K562 (cell line): ENCODE data around the gene SCFD2. TPM values are rescaled to one million over a fixed set of nuclear protein-coding genes. Genes with fewer than 3 reads are reported as not detected.

Source experiments
- ATAC-seq: fragments of 200-7000 bp; cut with Tn5 transposase; 3 replicates; pipeline ENCODE4 v1.9.1; 2020; ENCODE audit warnings: moderate library complexity
- BruUV-seq: library from RNA; stranded (reverse); fragments of 400-500 nt; replicated peaks from 2 replicates; lab custom pipeline; 2021; lab: Mats Ljungman, UMichigan
- CTCF ChIA-PET: fragments of 300-600 bp; formaldehyde crosslinking; extraction: SDS; loops from one replicate; lab custom pipeline; 2021; ENCODE audit warnings: low intra/inter-chr PET ratio; lab: Yijun Ruan, JAX
- POLR2A ChIA-PET: fragments of 300-600, 350-650 bp; sonication (Branson Sonifier 250); formaldehyde crosslinking; extraction: SDS; loops from one replicate; lab custom pipeline; 2021; ENCODE audit warnings: antibody characterized with exemption, inconsistent platforms; lab: Yijun Ruan, JAX
- DNase-seq, 4 experiments: peaks; one replicate each; pipeline versions ENCODE4 v3.0.0 to v3.0.0-alpha.2; 2011 to 2018; ENCODE audit warnings: low spot score in 3 of 4, mixed read lengths in 3 of 4; ENCODE audit errors: extremely low read depth in 1 of 4
- FAIRE-seq: peaks from 2 replicates; lab custom pipeline; 2011; peaks lifted over from hg19 to GRCh38; lab: Jason Lieb, UNC
- H2AFZ ChIP-seq: 2 replicates; pipeline ENCODE4 v1.6.0; 2011; ENCODE audit warnings: low read depth, low read length, control low read depth, inconsistent platforms
- H3K27ac ChIP-seq: fragments of 200-600 bp; 3 replicates; pipeline ENCODE4 v1.8.0; 2011; ENCODE audit warnings: low read depth, mild to moderate bottlenecking, control low read depth, inconsistent platforms, low read length, moderate library complexity, mixed read lengths; ENCODE audit errors: extremely low read depth
- H3K27me3 ChIP-seq, 2 experiments: fragments of 300-600 bp in 1 of 2; 2 replicates in 1 of 2; 3 replicates in 1 of 2; pipeline versions ENCODE4 v1.6.0 to v1.8.0; 2011; ENCODE audit warnings: inconsistent platforms in 2 of 2, low read length in 2 of 2, mild to moderate bottlenecking in 1 of 2, mixed read lengths in 1 of 2, moderate library complexity in 1 of 2; ENCODE audit not compliant: control insufficient read depth in 2 of 2, insufficient read depth in 2 of 2
- H3K36me3 ChIP-seq: fragments of 300-600 bp; 3 replicates; pipeline ENCODE4 v1.8.0; 2011; ENCODE audit warnings: mild to moderate bottlenecking, low read length, inconsistent platforms; ENCODE audit not compliant: control insufficient read depth, insufficient read depth
- H3K4me1 ChIP-seq, 2 experiments: fragments of 200-600 bp in 1 of 2; replicated peaks in 1 of 2; 2 replicates in 1 of 2; 3 replicates in 1 of 2; pipeline versions ENCODE4 v1.5.1 to v1.8.0; 2011; ENCODE audit warnings: inconsistent platforms in 2 of 2, low read length in 2 of 2, mild to moderate bottlenecking in 1 of 2, mixed read lengths in 1 of 2, moderate library complexity in 1 of 2; ENCODE audit not compliant: control insufficient read depth in 2 of 2, insufficient read depth in 2 of 2
- H3K4me2 ChIP-seq: 2 replicates; pipeline ENCODE4 v1.6.1; 2011; ENCODE audit warnings: low read length, control low read depth, inconsistent platforms, mixed read lengths; ENCODE audit not compliant: insufficient read depth
- H3K4me3 ChIP-seq: fragments of 200-600 bp; sonication (generic), shearing (Covaris generic); 2 replicates; pipeline ENCODE4 v1.5.1; 2016; ENCODE audit warnings: control low read depth, inconsistent platforms
- H3K79me2 ChIP-seq: fragments of 200-600 bp; 3 replicates; pipeline ENCODE4 v1.8.0; 2011; ENCODE audit warnings: low read length, inconsistent platforms; ENCODE audit not compliant: control insufficient read depth, insufficient read depth
- H3K9ac ChIP-seq, 2 experiments: 2 replicates each; pipeline versions ENCODE4 v1.6.0 to v1.6.1; 2011; ENCODE audit warnings: low read depth in 2 of 2, low read length in 2 of 2, control low read depth in 1 of 2, inconsistent platforms in 1 of 2, mild to moderate bottlenecking in 1 of 2, mixed read lengths in 1 of 2; ENCODE audit not compliant: insufficient read depth in 1 of 2
- H3K9me1 ChIP-seq: one replicate; pipeline ENCODE4 v1.6.0; 2011; ENCODE audit warnings: inconsistent platforms, mild to moderate bottlenecking, low read length, moderate library complexity; ENCODE audit not compliant: control insufficient read depth, insufficient read depth
- H3K9me3 ChIP-seq: replicated peaks from 2 replicates; pipeline ENCODE4 v1.5.1; 2011; ENCODE audit warnings: low read depth, low read length, inconsistent platforms; ENCODE audit not compliant: control insufficient read depth, insufficient read depth
- H4K20me1 ChIP-seq: replicated peaks from 2 replicates; pipeline ENCODE4 v1.6.1; 2011; ENCODE audit warnings: low read length, inconsistent platforms, mixed read lengths; ENCODE audit not compliant: control insufficient read depth, insufficient read depth
- CREB1 ChIP-seq, 2 experiments: sonication (generic) in 1 of 2; formaldehyde crosslinking in 1 of 2; IDR thresholded peaks; 2 replicates each; pipeline versions ENCODE4 v1.6.1 to v1.8.0; 2012 to 2022; ENCODE audit warnings: inconsistent platforms in 1 of 2, mild to moderate bottlenecking in 1 of 2, missing genetic modification reagents in 1 of 2, moderate library complexity in 1 of 2
- CXXC5 ChIP-seq: fragments of 250-450 bp; sonication (Bioruptor Pico); IDR thresholded peaks from 2 replicates; pipeline ENCODE4 v1.8.0; 2022; ENCODE audit warnings: inconsistent platforms, mild to moderate bottlenecking, moderate library complexity
- FOXP4 ChIP-seq: sonication (generic); formaldehyde crosslinking; IDR thresholded peaks from 2 replicates; pipeline ENCODE4 v1.8.0; 2022; ENCODE audit warnings: mild to moderate bottlenecking, missing genetic modification reagents, borderline replicate concordance
- HNRNPL ChIP-seq: fragments of 200-400 bp; formaldehyde crosslinking; IDR thresholded peaks from 2 replicates; pipeline ENCODE4 v1.6.1; 2017; ENCODE audit warnings: low read depth, mild to moderate bottlenecking, low read length
- MCM2 ChIP-seq: fragments of 450-650 bp; IDR thresholded peaks from 2 replicates; pipeline ENCODE4 v1.6.1; 2017; ENCODE audit warnings: low read depth, mild to moderate bottlenecking
- NCOA4 ChIP-seq: fragments of 450-650 bp; IDR thresholded peaks from 2 replicates; pipeline ENCODE4 v1.6.1; 2018; ENCODE audit warnings: mild to moderate bottlenecking; ENCODE audit not compliant: partially characterized antibody
- ZNF384 ChIP-seq: IDR thresholded peaks from 2 replicates; pipeline ENCODE4 v1.6.1; 2012; ENCODE audit warnings: low read depth, low read length, improper control_type of control experiment
- ZNF445 ChIP-seq: fragments of 250-450 bp; sonication (Bioruptor Pico); IDR thresholded peaks from 2 replicates; pipeline ENCODE4 v1.4.0; 2020; ENCODE audit warnings: low read depth, mild to moderate bottlenecking, moderate library complexity
- whole genome bisulfite sequencing: fragments of 100-300 bp; shearing (Covaris generic); methylation state at CpG from one replicate; pipeline ENCODE4 v1.1.6; 2016; ENCODE audit warnings: low coverage, mixed read lengths; ENCODE audit not compliant: insufficient coverage; ENCODE audit errors: missing lambda C conversion rate; 5-methylcytosine and 5-hydroxymethylcytosine counted together
- in situ Hi-C: fragments of 300-500 bp; cut with MboI; formaldehyde crosslinking; loops from 4 replicates; pipeline ENCODE4 v1.15.0; 2018; ENCODE audit warnings: inconsistent platforms, mixed read lengths
- intact Hi-C: fragments of 100-400 bp; cut with micrococcal nuclease; formaldehyde crosslinking; loops from 2 replicates; pipeline ENCODE4 v1.14.2; 2022
- polyA plus RNA-seq, 8 experiments: library from polyadenylated mRNA; depleted of rRNA in 4 of 8; stranded (reverse) in 5 of 8; unstranded in 3 of 8; fragments of >200 nt; fragmentation: Nextera tagmentation in 2 of 8; fragmentation: Illumina TruSeq in 1 of 8; extraction: Ambion mirVana in 2 of 8; extraction: Trizol in 1 of 8; gene quantifications; 2 replicates each; pipeline versions ENCODE4 v1.2.1 to v1.2.3, GENCODE V29; 2011 to 2014; ENCODE audit warnings: inconsistent platforms in 1 of 8, missing spikeins in 1 of 8
- total RNA-seq, 7 experiments: library from RNA; depleted of rRNA in 6 of 7; stranded (reverse); fragments of >200 nt in 6 of 7; fragmentation: Illumina TruSeq in 2 of 7; extraction: Trizol in 2 of 7; gene quantifications; 2 replicates each; pipeline versions ENCODE4 v1.2.1 to v1.2.3, GENCODE V29; 2011 to 2021; ENCODE audit warnings: low replicate concordance in 1 of 7
- TF ChIP-seq, protein P1 (sequence below): fragments of 150-350 bp; conservative IDR thresholded peaks from 2 replicates; pipeline ENCODE4 v1.6.1; 2014; ENCODE audit warnings: low read length
- TF ChIP-seq, protein P2 (sequence below): sonication (generic); formaldehyde crosslinking; IDR thresholded peaks from 2 replicates; pipeline ENCODE4 v1.8.0; 2023; ENCODE audit warnings: mild to moderate bottlenecking, missing genetic modification reagents
- TF ChIP-seq, protein P3 (sequence below): fragments of 450-650 bp; IDR thresholded peaks from 2 replicates; pipeline ENCODE4 v1.6.1; 2014; ENCODE audit warnings: low read depth, mild to moderate bottlenecking, moderate library complexity, borderline replicate concordance
- TF ChIP-seq, protein P4 (sequence below): fragments of 200-800 bp; sonication (Bioruptor generic); IDR thresholded peaks from 2 replicates; pipeline ENCODE4 v1.6.1; 2017; ENCODE audit warnings: missing genetic modification characterization, missing compliant biosample characterization

Gene SCFD2
- total and polyA plus RNA-seq, 9 of the 15 experiments (the other 6 are each of a cell fraction or from before 2014, with no cell fraction given): 5.7 to 30.3 (median 22.8) TPM

- in situ Hi-C loops: no loop called here
- intact Hi-C loops: no loop called here
- H3K36me3 ChIP-seq: no peaks in the 10 kb centered on the region
- TF ChIP-seq CREB1 (IDR thresholded peaks at IDR 0.05) (no peak), CREB1 (CRISPR knock-in tag; IDR thresholded peaks at IDR 0.05) (no peak), MCM2 (no peak), FOXP4 (CRISPR knock-in tag) (no peak), CXXC5 (no peak), HNRNPL (no peak), ZNF384 (no peak), ZNF445 (no peak), NCOA4 (no peak)
- TF ChIP-seq, protein P1, sequence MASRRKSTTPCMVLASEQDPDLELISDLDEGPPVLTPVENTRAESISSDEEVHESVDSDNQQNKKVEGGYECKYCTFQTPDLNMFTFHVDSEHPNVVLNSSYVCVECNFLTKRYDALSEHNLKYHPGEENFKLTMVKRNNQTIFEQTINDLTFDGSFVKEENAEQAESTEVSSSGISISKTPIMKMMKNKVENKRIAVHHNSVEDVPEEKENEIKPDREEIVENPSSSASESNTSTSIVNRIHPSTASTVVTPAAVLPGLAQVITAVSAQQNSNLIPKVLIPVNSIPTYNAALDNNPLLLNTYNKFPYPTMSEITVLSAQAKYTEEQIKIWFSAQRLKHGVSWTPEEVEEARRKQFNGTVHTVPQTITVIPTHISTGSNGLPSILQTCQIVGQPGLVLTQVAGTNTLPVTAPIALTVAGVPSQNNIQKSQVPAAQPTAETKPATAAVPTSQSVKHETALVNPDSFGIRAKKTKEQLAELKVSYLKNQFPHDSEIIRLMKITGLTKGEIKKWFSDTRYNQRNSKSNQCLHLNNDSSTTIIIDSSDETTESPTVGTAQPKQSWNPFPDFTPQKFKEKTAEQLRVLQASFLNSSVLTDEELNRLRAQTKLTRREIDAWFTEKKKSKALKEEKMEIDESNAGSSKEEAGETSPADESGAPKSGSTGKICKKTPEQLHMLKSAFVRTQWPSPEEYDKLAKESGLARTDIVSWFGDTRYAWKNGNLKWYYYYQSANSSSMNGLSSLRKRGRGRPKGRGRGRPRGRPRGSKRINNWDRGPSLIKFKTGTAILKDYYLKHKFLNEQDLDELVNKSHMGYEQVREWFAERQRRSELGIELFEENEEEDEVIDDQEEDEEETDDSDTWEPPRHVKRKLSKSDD: no peak
- TF ChIP-seq, protein P2, sequence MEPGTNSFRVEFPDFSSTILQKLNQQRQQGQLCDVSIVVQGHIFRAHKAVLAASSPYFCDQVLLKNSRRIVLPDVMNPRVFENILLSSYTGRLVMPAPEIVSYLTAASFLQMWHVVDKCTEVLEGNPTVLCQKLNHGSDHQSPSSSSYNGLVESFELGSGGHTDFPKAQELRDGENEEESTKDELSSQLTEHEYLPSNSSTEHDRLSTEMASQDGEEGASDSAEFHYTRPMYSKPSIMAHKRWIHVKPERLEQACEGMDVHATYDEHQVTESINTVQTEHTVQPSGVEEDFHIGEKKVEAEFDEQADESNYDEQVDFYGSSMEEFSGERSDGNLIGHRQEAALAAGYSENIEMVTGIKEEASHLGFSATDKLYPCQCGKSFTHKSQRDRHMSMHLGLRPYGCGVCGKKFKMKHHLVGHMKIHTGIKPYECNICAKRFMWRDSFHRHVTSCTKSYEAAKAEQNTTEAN (CRISPR knock-in tag): no peak
- TF ChIP-seq, protein P3, sequence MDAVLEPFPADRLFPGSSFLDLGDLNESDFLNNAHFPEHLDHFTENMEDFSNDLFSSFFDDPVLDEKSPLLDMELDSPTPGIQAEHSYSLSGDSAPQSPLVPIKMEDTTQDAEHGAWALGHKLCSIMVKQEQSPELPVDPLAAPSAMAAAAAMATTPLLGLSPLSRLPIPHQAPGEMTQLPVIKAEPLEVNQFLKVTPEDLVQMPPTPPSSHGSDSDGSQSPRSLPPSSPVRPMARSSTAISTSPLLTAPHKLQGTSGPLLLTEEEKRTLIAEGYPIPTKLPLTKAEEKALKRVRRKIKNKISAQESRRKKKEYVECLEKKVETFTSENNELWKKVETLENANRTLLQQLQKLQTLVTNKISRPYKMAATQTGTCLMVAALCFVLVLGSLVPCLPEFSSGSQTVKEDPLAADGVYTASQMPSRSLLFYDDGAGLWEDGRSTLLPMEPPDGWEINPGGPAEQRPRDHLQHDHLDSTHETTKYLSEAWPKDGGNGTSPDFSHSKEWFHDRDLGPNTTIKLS: no peak
- TF ChIP-seq, protein P4, sequence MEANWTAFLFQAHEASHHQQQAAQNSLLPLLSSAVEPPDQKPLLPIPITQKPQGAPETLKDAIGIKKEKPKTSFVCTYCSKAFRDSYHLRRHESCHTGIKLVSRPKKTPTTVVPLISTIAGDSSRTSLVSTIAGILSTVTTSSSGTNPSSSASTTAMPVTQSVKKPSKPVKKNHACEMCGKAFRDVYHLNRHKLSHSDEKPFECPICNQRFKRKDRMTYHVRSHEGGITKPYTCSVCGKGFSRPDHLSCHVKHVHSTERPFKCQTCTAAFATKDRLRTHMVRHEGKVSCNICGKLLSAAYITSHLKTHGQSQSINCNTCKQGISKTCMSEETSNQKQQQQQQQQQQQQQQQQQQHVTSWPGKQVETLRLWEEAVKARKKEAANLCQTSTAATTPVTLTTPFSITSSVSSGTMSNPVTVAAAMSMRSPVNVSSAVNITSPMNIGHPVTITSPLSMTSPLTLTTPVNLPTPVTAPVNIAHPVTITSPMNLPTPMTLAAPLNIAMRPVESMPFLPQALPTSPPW (CRISPR knock-in tag): no peak
Measured at GRCh38 chr4:53267026-53267425, 98.8 kb downstream of the SCFD2 start.

More at GRCh38 chr4:53267026-53267425, 98.8 kb downstream of the SCFD2 start:
- no peak overlapping the region for H3K9ac ChIP-seq
- H3K27me3 ChIP-seq: no peaks in the 10 kb centered on the region
- no peak overlapping the region for H3K4me2 ChIP-seq
- BruUV-seq: no TSS peak
- no peaks in the 10 kb centered on the region for H3K4me1 ChIP-seq
- no peak overlapping the region for H3K4me3 ChIP-seq
- H3K9me1 ChIP-seq: peaks cover 4% of the 10 kb centered on the region
- no peak overlapping the region for H3K27ac ChIP-seq
- CTCF ChIA-PET: no interaction called here
- H4K20me1 ChIP-seq: no peaks in the 10 kb centered on the region
- H3K9me3 ChIP-seq: 0 out of 2 replicates have a peak, but pooled peaks cover 1% of the 10 kb centered on the region
- ATAC-seq (no peak), DNase-seq (no peak), FAIRE-seq (no peak)
- 83% methylated on average over 4 of the region's 4 CpGs for WGBS
- POLR2A ChIA-PET: interaction anchor here (0.5 kb wide), 1 partner anchor 81 kb away, joined by 5 read pairs; no protein-coding TSS in a partner anchor
- H2AFZ ChIP-seq: no peak overlapping the region
- H3K79me2 ChIP-seq: no peaks in the 10 kb centered on the region; the same call in 2 of the 3 replicates
